Activated CD4-positive, alpha-beta T cell treated with anti-CD3 and anti-CD28 coated beads, Interleukin-2, amount 10 ng/mL, durations not matched to agents 24 days and 14 days (primary cell): ENCODE data around the gene CYP3A4. TPM values are rescaled to one million over a fixed set of nuclear protein-coding genes. Genes with fewer than 3 reads are reported as not detected.
"Not testable (repeated sequence)": the region's sequence is repeated elsewhere in the genome, so short reads cannot be mapped to it uniquely, and the experiment has no call there.

Source experiments
- DNase-seq: peaks from one replicate; pipeline ENCODE4 v3.0.0; 2022
- H3K27ac Mint-ChIP-seq: one replicate; pipeline ENCODE4 v1.8.0; 2022; ENCODE audit warnings: mild to moderate bottlenecking, mixed read lengths
- H3K27me3 Mint-ChIP-seq: one replicate; pipeline ENCODE4 v1.8.0; 2022; ENCODE audit warnings: mixed read lengths
- H3K36me3 Mint-ChIP-seq: one replicate; pipeline ENCODE4 v1.8.0; 2022; ENCODE audit warnings: low read depth, mild to moderate bottlenecking, mixed read lengths
- H3K4me1 Mint-ChIP-seq: one replicate; pipeline ENCODE4 v1.8.0; 2021; ENCODE audit warnings: mixed read lengths
- H3K4me3 Mint-ChIP-seq: one replicate; pipeline ENCODE4 v1.8.0; 2022; ENCODE audit warnings: mild to moderate bottlenecking, moderate library complexity, mixed read lengths
- H3K9me3 Mint-ChIP-seq: one replicate; pipeline ENCODE4 v1.8.0; 2021; ENCODE audit warnings: mixed read lengths
- intact Hi-C: fragments of 100-400 bp; cut with micrococcal nuclease; formaldehyde crosslinking; loops from one replicate; pipeline ENCODE4 v1.15.1; 2023
- total RNA-seq: library from RNA; stranded (reverse); gene quantifications from 2 replicates; pipeline ENCODE4 v1.2.3, GENCODE V29; 2022

Gene CYP3A4
- total RNA-seq, 1 donor from 2014 or later, result not detected

- H3K27ac Mint-ChIP-seq, result no peak overlapping the region
- peaks cover 15% of the 10 kb centered on the region for H3K27me3 Mint-ChIP-seq
- H3K36me3 Mint-ChIP-seq, result no peaks in the 10 kb centered on the region
- intact Hi-C loops, result no loop called here
- DNase-seq, result no peak
- H3K4me3 Mint-ChIP-seq, result no peak overlapping the region
- no peaks in the 10 kb centered on the region for H3K4me1 Mint-ChIP-seq
- H3K9me3 Mint-ChIP-seq, result no peaks in the 10 kb centered on the region
These were observed 28.9 kb downstream of the CYP3A4 start for GRCh38 chr7:99755085-99755484.

- intact Hi-C loops, result no loop called here
- no peak overlapping the region for H3K4me3 Mint-ChIP-seq
- no peaks in the 10 kb centered on the region for H3K36me3 Mint-ChIP-seq
- no peak for DNase-seq
- no peaks in the 10 kb centered on the region for H3K9me3 Mint-ChIP-seq
- H3K27me3 Mint-ChIP-seq, result peaks cover 14% of the 10 kb centered on the region
- no peak overlapping the region for H3K27ac Mint-ChIP-seq
- no peaks in the 10 kb centered on the region for H3K4me1 Mint-ChIP-seq
These were observed 31.6 kb downstream of the CYP3A4 start for GRCh38 chr7:99752356-99752755.

DNA sequence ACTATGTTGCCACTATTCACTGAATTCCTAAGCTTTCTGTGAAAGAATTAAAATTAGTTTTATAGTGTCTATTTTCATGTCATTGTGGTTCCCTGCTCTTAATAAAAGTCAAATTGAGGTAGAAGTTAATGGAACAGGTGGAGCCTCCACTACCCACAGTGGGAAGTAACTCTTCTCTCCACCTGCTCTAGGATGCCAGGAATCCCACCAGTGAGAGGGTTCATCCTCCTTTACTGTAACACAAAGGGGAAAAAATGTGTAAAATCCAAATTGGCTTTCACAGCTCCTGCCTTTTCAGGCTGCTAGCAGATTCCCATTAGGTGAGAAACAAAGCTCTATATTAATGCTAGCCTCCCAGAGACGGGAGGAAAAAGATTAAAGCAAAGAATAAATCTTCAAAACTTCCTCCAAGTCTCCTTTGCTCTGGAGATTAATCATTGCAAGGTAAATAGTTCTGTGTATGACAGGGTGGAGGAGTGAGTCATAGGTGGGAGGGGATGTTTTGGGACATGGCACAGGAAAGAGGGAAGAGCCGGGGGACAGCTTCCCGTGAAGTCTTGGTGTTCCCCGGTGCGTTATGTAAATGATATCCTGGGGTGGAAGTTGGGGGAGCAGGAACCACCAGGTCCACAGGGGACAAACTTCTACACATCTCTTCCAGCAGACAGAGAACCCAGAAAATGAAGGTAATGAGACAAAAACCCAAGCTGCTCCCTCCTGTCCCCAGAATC is 32.5 kb downstream of the CYP3A4 start:
- H3K27ac Mint-ChIP-seq, H3K36me3 Mint-ChIP-seq, H3K9me3 Mint-ChIP-seq, H3K4me3 Mint-ChIP-seq, DNase-seq, intact Hi-C loops, H3K4me1 Mint-ChIP-seq: not testable (repeated sequence)
- H3K27me3 Mint-ChIP-seq, result peaks cover 14% of the 10 kb centered on the region

GRCh38 chr7:99748846-99749579 is 35.0 kb downstream of the CYP3A4 start:
- H3K9me3 Mint-ChIP-seq, result peaks cover 7% of the 10 kb centered on the region
- intact Hi-C loops, result no loop called here

GRCh38 chr7:99746915-99747314 is 37.1 kb downstream of the CYP3A4 start:
- H3K9me3 Mint-ChIP-seq, result peaks cover 12% of the 10 kb centered on the region
- H3K4me3 Mint-ChIP-seq, intact Hi-C loops, H3K4me1 Mint-ChIP-seq, H3K27ac Mint-ChIP-seq, H3K27me3 Mint-ChIP-seq, H3K36me3 Mint-ChIP-seq, DNase-seq: not testable (repeated sequence)

More at GRCh38 chr7:99748846-99749579, 35.0 kb downstream of the CYP3A4 start:
- Mint-ChIP-seq H3K36me3 (no peaks in the 10 kb centered on the region), H3K27me3 (peaks cover 10% of the 10 kb centered on the region), H3K4me1 (no peaks in the 10 kb centered on the region), H3K4me3 (no peak overlapping the region), H3K27ac (no peak overlapping the region)
- DNase-seq, result no peak

GRCh38 chr7:99745395-99745794 is 38.6 kb downstream of the CYP3A4 start:
- DNase-seq, H3K4me3 Mint-ChIP-seq, H3K4me1 Mint-ChIP-seq, intact Hi-C loops, H3K36me3 Mint-ChIP-seq, H3K27me3 Mint-ChIP-seq, H3K27ac Mint-ChIP-seq: not testable (repeated sequence)
- peaks cover 12% of the 10 kb centered on the region for H3K9me3 Mint-ChIP-seq

DNA sequence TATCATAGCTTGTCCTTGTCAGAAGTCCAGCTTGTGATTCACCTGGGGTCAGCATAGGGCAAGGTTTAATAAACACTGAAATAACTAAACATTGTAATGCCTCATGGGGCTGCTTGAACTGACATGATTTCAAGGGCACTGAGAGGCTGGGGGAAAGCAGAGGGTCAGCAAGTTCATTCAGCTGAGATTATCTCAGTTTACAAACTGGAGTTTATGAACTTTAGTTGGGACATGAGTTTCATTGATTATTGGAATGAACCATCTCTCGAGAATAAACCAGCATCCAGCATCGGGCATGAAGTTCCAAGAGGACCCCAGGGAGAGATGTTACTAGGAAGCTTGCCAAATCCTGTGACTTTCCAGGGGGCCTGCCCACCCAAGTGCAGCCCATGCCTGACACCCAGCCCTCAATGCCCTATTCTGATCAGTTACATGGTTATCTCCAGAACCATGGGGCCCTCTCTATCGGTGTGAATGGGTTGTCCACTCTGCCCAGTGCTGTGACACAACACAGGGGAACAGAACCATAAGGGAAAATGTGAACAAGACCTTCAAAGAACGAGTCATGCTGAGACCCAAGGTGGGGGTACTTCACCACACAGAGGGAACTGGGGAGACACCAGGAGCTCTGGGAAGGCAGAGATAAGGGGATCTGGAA is 41.1 kb downstream of the CYP3A4 start:
- peaks cover 5% of the 10 kb centered on the region for H3K4me1 Mint-ChIP-seq
- no peak overlapping the region for H3K27ac Mint-ChIP-seq
- peaks cover 12% of the 10 kb centered on the region for H3K9me3 Mint-ChIP-seq
- H3K36me3 Mint-ChIP-seq, result peaks cover 9% of the 10 kb centered on the region
- no peaks in the 10 kb centered on the region for H3K27me3 Mint-ChIP-seq
- intact Hi-C loops, result no loop called here
- DNase-seq, result no peak
- no peak overlapping the region for H3K4me3 Mint-ChIP-seq

DNA sequence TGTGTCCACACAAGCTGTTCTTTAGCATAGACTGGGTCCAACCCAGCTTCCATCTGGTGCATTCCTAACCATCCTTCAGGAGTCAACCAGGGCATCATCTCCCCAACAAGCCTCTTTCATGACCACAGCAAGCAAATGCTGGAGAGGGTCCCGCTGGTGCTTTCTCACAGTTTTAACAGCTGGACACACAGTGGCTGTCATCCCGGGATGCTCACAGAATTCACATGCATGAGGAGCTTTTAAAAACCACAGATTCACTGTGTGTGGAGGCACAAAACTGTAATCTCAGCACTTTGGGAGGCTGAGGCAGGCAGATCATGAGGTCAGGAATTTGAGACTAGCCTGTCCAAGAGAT is 42.6 kb downstream of the CYP3A4 start:
- Mint-ChIP-seq H3K36me3 (peaks cover 10% of the 10 kb centered on the region), H3K9me3 (peaks cover 12% of the 10 kb centered on the region), H3K4me1 (peaks cover 6% of the 10 kb centered on the region), H3K27ac (no peak overlapping the region), H3K4me3 (no peak overlapping the region), H3K27me3 (no peaks in the 10 kb centered on the region)
- no peak for DNase-seq
- intact Hi-C loops, result no loop called here

DNA sequence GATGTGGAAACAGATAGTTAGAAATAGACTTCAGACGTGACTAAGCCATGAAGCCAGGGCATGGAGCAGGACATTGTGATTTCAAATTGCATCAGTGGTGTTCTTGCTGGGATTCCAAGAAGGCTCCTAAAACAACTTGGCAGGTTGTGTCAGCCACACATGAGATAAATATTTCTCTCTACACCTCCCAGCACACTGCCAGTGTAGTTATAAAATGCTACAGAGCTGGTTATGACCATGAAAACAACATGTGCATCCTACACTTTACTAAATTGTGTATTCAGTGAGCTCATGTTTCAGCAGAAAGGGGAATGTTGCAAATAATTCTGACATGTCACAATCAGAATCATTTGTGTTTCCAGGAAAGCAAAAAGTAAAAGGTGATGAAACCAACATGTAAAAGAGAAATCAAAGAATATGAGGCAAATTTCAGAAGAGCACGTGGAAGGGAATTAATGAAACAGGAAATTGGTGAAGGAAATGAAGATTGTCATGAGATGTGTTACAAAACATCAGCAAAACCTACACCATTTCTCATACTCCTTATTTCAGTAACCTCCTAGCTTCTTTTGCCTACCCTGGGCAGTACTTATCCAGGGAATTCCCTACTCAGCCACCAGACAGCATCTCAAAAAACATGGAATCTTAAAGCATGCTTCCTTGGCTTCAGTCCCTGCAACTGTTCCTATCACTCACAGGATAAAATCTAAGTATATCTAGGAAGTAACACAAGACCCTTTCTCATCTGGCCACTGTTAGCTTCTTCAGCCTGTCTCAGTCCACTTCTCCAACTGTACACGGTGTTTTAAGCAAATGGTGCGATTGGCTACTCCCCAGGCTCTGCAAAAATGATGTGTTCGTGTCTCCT is 43.2 kb downstream of the CYP3A4 start:
- H3K4me1 Mint-ChIP-seq, result peaks cover 6% of the 10 kb centered on the region
- H3K9me3 Mint-ChIP-seq, result peaks cover 12% of the 10 kb centered on the region
- peaks cover 10% of the 10 kb centered on the region for H3K36me3 Mint-ChIP-seq
- H3K27me3 Mint-ChIP-seq, result no peaks in the 10 kb centered on the region
- no peak for DNase-seq
- H3K4me3 Mint-ChIP-seq, result no peak overlapping the region
- intact Hi-C loops, result no loop called here
- no peak overlapping the region for H3K27ac Mint-ChIP-seq

- Mint-ChIP-seq H3K4me1 (peaks cover 6% of the 10 kb centered on the region), H3K27ac (peak overlapping the region; percentile 26), H3K36me3 (peaks cover 10% of the 10 kb centered on the region), H3K4me3 (no peak overlapping the region), H3K27me3 (no peaks in the 10 kb centered on the region), H3K9me3 (peaks cover 12% of the 10 kb centered on the region)
- DNase-seq, result no peak
- intact Hi-C loops, result no loop called here
These were observed 44.0 kb downstream of the CYP3A4 start for GRCh38 chr7:99739699-99740572.

DNA sequence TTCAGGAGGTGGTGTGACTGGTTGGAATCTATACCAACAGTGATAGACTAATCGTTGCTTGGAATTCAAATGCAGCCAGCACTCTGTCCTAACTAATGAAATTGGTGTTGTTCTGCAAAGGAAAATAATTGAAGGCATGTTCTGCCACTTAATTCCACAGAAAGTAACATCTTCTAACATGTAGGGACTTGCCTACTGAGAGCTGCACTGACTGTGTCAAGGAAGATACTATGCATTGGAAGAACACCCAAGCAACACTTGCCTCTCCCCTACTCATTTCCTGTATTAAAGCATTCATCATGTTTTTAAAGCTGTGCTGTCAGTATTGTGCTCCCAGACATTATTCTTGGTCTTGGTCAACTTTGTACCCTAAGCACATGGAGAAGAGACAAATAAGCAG is 46.3 kb downstream of the CYP3A4 start:
- no peaks in the 10 kb centered on the region for H3K27me3 Mint-ChIP-seq
- no peak overlapping the region for H3K4me3 Mint-ChIP-seq
- H3K4me1 Mint-ChIP-seq, result peaks cover 6% of the 10 kb centered on the region
- H3K9me3 Mint-ChIP-seq, result no peaks in the 10 kb centered on the region
- intact Hi-C loops, result no loop called here
- peaks cover 10% of the 10 kb centered on the region for H3K36me3 Mint-ChIP-seq
- no peak for DNase-seq
- no peak overlapping the region for H3K27ac Mint-ChIP-seq

DNA sequence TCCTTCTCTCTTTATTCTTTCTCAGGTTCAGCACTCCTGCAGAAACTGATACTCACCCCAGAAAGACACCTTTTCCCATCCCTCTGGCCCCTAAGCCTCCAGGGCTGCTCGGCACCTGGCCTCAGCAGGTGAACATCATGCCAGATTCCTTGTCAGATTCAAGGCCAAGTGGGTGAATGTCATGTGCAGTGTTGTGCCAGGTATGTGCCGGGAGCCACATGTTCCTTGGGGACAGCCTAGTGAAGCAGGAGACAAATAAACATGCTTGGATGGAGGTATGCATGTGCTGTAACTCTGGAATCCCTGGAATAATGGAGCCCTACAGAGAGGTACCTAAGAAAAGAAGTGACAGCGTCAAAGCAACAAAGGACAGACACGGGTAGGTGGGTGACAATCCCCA is 47.3 kb downstream of the CYP3A4 start:
- H3K9me3 Mint-ChIP-seq, H3K27ac Mint-ChIP-seq, H3K36me3 Mint-ChIP-seq, H3K4me3 Mint-ChIP-seq, DNase-seq, H3K4me1 Mint-ChIP-seq, intact Hi-C loops, H3K27me3 Mint-ChIP-seq: not testable (repeated sequence)

DNA sequence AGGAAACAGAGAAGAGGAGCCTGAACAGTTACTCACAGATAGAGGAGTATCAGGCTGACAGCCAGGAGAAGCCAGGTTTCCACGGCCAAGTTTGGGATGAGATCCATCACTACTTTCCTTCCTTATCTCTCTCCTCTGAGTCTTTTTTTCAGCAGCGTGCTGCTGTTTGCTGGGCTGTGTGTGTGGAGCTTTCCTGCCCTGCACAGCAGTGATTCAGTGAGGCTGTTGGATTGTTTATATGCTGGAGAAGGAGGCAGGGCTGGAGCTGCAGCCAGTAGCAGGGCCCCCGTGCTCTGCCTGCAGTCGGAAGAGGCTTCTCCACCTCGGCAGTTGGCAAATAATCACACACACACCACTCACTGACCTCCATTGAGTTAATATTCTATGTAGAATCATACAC is 49.0 kb downstream of the CYP3A4 start, which contains the start of gene CYP3A7:
Gene CYP3A7, minus strand, starts transcription at position 210 of the 400 bp plus-strand sequence. Its CDS starts 103 bp downstream, at position 107.
- DNase-seq, result no peak
- H3K36me3 Mint-ChIP-seq, result peaks cover 7% of the 10 kb centered on the region
- H3K27me3 Mint-ChIP-seq, result no peaks in the 10 kb centered on the region
- H3K9me3 Mint-ChIP-seq, result no peaks in the 10 kb centered on the region
- no peak within 1 kb of the TSS for H3K4me3 Mint-ChIP-seq
- peaks cover 5% of the 10 kb centered on the region for H3K4me1 Mint-ChIP-seq
- intact Hi-C loops, result no loop called here
- H3K27ac Mint-ChIP-seq, result no peak within 1 kb of the TSS
